Epithelial cell of esophagus (primary cell): ENCODE results near the gene CPA1.
A peak's percentile ranks its signal among the peaks of the same experiment; 100 is the strongest.

Experiments
- DNase-seq: peaks from one replicate; pipeline ENCODE4 v3.0.0; 2010; ENCODE audit warnings: low read depth
- H3K4me3 ChIP-seq: 2 replicates; pipeline ENCODE4 v1.5.1; 2011; ENCODE audit warnings: mild to moderate bottlenecking, low read length, control low read depth
- TF ChIP-seq, protein P1 (sequence below): IDR thresholded peaks from 2 replicates; pipeline ENCODE4 v1.5.1; 2011; ENCODE audit warnings: low read depth, mild to moderate bottlenecking, low read length, control low read depth, inconsistent platforms; ENCODE audit not compliant: insufficient read depth; ENCODE audit errors: missing control alignments

The CPA1 gene

DNA sequence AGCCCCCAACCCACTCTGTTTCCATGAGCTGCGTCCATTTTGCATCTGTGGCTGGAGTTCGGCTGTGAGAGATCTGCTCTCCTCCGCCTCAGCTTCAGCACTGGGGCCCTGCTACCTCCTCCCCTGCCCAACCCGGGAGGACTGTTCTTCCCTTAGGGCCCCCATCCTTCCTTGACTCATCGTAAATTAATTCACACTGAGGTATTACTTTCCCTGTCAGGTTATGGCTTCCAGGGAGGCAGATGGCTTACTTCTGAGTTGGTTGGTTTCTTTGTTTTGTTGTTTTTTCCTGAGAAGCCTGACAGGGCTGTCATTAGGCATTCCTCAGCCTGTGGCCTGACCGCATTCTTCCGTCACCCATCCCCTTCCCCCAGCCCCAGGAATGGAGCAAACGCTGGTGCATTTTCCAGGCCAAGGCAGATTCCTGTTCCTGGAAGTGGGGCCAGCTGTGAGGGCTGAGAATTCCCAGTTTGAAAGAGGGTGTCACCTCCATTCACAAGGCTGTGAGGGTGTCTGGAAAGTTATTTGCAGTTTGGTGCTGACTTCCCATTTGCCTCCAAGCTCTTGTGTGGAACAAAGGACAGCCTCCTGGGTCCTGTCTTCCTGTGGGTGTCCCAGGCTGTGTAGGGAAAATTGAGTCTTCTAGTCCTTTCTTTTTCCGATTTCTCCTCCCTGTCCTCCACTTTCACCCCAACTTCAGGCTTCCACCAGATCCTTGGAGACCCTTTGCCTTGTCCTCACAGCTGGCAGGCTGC is 24.0 kb upstream of the CPA1 start:
- TF ChIP-seq, protein P1, sequence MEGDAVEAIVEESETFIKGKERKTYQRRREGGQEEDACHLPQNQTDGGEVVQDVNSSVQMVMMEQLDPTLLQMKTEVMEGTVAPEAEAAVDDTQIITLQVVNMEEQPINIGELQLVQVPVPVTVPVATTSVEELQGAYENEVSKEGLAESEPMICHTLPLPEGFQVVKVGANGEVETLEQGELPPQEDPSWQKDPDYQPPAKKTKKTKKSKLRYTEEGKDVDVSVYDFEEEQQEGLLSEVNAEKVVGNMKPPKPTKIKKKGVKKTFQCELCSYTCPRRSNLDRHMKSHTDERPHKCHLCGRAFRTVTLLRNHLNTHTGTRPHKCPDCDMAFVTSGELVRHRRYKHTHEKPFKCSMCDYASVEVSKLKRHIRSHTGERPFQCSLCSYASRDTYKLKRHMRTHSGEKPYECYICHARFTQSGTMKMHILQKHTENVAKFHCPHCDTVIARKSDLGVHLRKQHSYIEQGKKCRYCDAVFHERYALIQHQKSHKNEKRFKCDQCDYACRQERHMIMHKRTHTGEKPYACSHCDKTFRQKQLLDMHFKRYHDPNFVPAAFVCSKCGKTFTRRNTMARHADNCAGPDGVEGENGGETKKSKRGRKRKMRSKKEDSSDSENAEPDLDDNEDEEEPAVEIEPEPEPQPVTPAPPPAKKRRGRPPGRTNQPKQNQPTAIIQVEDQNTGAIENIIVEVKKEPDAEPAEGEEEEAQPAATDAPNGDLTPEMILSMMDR, result no peak
- no peak overlapping the region for H3K4me3 ChIP-seq
- DNase-seq, result peak; percentile 97

DNA sequence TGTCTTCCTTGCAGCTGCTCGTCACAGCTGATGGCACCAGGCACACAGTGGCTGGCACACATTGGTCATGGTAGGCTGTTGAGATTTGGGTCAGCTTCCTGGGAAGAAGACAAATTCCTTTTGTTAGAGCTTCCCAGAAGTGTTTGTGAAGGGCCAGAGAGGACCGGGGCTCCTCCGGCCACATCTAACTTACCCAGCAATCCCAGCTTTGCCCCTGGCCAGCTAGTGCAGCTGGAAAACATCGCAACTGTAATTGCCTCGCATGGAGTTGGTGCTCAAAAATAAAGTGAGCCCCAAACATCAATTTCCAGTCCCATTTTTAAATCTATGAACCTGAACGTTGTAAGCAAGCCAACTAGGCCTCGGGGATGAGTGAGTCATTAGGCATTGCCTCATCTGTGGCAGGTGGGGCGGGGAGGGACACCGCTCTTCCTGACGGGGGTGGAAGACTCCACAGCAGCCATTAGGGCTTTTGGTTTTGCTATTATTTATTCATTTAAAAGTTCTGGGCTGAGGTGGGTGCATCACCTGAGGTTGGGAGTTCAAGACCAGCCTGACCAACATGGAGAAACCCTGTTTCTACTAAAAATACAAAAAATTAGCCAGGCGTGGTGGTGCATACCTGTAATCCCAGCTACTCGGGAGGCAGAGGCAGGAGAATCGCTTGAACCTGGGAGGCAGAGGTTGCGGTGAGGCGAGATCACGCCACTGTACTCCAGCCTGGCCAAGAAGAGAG is 23.2 kb upstream of the CPA1 start:
- TF ChIP-seq, protein P1, result no peak
- DNase-seq, result peak; percentile 97
- no peak overlapping the region for H3K4me3 ChIP-seq

DNA sequence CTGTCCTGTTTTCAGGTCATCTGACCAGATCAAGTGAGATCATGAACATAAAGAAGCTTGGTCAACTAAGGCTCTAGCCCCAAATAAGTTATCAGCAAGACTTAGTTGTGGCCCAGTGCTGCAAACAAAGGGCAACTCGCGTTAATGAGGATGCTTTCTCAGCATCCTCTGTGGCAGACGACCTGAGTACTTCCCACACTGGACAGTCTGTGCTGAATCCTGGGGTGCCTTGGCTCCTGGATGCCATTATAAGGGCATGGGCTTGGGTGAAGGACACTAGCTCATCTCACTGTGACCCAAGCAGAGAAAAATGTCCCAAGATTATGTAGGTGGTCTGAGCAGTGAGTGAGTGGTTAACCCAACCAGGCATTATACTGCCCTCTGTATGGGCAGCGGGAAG is 21.8 kb upstream of the CPA1 start:
- no peak overlapping the region for H3K4me3 ChIP-seq
- TF ChIP-seq, protein P1, result no peak
- DNase-seq, result no peak

DNA sequence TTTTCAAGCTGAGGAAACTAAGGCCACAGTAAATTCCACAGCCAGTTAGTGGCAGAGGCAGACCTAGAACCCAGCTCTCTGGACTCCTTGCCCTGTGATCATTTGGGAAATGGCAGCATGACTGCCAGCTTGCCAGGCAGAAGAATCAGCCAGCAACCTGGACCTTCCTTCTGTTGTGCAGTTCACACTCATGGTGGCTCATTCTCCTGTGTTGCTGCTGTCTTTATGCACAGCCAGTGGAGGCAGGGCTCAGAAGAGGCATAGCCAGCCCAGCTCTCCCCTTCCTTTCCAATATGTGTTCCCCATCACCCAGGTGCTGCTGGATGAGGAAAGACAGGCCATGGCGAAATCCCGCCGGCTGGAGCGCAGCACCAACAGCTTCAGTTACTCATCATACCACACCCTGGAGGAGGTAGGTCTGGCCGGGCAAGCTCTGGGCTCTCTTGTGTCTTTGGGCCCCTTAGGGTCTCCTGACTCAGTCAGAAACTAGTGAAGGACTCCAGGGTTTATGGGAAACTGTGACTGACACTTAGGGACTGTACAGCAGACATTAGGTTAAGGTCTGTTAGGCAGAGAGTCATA is 20.9 kb upstream of the CPA1 start:
- no peak overlapping the region for H3K4me3 ChIP-seq
- DNase-seq, result peak; percentile 97
- TF ChIP-seq, protein P1, result no peak

DNA sequence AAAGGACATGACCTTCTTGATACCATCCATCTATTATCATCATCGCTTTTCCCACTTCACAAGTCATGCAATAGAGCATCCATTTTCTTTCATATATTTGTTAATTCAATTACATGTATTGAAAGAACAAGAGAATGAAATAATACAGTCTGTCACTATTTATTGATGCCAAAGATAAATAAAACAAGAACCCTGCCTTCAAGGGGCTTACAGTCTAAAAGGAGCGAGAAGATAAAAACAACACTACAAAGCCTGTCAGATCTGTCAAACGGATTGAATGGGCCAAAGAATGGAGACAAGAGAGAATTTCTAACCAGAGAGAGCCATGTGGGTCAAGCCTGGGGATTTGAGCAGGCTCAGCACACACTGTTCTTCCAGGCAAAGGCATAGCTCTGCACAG is 19.8 kb upstream of the CPA1 start:
- TF ChIP-seq, protein P1, result no peak
- no peak for DNase-seq
- no peak overlapping the region for H3K4me3 ChIP-seq

DNA sequence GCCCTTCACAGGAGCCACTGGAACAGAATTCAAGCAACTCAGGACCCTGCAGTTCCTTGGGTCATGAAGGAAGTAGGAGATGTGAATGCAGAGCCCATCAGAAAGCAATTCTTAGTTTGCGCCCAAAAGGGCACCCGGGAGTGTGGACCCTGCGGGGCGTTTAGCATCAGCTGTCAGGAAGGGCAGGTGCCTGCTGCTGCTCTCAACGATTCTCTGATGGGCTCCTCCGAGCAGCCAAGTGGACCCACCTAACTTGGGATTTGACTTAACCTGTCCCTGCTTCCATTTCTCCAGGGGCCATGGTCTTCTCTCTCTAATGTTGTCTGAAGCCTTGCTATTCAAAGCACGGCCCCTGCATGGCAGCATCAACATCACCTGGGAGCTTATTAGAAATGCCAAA is 18.6 kb upstream of the CPA1 start:
- TF ChIP-seq, protein P1, result no peak
- H3K4me3 ChIP-seq, result no peak overlapping the region
- DNase-seq, result no peak
